Stimulated activated CD4-positive, alpha-beta T cell treated with anti-CD3 and anti-CD28 coated beads, Interleukin-2, amount 100 ng/mL, for 24 hours (primary cell): ENCODE results near the gene RIT2.

Source experiments
- DNase-seq, 2 donors: peaks; one replicate each; pipeline ENCODE4 v3.0.0-alpha.2; 2020

The RIT2 gene

DNA sequence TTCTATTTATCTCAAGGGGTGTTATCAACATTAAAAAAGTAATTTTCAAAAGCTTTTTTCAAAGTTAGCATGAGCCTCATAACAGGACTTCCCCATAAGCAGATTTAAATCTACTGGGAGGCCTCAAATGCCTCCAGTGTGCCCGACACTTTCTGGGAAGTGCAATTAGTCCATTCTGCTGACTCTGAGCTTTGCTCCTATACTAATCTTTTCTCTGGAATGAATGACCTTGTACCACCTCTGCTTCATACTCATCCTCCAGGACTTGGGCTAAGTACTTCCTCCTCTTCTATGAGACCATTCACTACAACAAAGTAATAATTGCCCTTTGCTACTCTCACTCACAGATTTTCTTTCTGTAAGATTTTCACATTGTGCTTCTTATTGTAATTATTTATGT lies 111.1 kb downstream of the RIT2 start:
- no peak for DNase-seq

DNA sequence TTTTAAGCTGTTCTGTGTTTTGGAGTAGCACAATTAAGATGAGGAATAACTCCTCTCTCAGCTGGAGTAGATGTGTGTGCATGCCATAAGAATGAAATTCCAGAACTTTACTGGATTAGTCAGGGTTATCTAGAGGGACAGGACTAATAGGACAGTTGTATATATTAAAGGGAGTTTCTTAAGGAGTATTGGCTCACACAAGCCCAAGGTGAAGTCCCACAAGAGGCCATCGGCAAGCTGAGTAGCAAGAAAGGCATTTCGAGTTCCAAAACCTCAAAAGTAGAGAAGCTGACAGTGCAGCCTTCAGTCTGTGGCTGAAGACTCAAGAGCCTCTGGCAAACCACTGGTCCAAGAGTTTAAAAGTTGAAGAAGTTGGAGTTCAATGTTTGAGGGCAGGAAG lies 113.7 kb downstream of the RIT2 start:
- no peak for DNase-seq

DNA sequence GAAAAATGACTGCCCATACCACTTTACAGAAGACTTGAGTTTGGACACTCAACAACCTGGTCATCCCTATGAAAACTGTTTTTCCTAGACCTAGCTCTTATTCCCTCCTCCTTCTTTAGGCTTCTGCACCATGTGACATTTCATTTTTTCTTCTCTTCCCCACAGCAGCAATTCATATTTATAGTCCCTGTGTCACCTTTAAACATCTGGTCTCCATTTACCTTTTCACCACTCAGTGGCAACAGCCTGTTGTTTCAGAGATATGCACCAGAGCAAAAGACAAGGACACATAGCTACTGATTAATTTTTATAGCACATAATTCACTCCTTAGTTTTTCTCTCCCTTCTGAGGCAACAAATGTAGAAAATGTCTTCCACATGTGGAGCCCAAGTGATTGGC lies 118.7 kb downstream of the RIT2 start:
- DNase-seq, result no peak

DNA sequence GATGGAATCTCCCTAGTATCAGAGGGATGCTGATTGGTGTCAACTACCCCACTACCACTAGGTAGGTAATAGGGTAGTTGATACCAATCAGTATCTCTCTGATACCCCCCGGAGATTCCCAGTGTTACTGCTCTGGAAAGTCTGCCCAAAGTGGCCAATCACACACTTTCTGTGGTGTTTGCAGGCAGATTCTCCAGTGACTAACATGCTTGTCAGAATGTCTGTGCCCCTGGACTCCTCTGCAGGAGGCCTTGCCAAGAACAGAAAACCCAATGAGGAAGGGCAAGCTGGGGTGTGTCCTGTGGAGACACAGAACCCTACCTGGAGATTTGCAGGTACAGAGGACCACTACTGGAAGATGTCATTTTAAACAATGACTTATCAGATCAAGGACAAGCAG lies 135.1 kb downstream of the RIT2 start:
- DNase-seq, result no peak

DNA sequence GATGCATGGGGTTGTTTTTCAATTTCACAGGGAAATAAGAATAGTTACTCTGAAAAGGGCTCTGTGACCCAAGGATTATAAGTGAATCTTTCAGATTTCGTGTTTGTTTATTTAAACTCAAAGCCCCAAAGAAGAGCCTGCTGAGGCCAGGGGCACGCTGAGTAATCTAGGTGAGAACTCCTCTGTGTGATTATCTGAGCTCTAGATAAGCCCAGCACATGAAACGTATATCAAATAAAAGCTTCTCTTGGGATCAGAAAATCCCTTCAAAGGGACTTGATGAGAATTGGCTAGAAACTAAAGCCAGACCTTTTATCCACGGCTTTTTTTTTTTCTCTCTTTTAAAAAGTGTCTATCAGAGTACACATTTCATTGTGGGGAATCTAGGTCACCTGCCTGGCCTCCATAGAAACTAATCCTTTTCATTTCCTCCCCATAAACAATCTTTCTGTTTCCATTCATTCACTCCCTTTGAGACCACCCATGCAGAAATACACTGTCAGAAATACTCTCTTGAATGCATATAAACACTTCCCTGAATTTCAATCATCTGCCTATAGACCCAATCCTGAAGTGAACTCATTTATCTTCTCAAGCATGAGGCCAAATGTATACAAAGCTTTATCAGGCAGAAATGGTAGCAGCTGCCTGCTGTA lies 137.4 kb downstream of the RIT2 start:
- no peak for DNase-seq

DNA sequence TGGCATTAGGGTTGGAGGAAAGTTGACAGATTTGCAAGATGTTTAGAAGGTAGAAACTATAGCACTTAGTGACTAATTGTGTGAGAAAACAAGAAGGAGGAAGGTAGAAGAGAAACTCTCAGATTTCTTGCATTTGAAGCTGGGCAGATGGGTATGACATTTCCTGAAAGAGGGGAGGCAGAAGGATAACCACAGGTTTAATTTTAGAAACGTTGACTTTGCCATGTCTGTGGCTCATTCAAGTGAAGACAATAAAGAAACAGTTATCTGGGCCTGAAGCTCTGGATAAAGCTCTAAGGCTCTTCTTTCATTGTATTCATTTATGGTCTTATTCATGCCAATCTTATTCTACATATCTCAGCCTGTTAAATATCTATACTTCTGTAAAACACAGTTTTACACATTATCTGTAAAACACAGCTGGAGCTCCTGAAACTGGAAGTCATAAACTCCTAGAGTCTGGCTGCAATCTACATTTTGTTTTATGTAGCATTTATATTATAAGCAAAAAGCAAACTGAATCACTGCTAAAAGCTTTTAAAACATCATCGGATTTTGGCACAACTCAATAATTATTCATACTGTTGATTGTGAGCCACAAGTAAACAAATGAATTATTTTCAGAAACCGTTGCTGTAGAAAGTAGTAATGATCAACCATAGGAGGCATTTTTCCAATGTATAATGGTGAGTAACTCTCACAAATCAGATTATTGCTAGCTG lies 138.5 kb downstream of the RIT2 start:
- no peak for DNase-seq

DNA sequence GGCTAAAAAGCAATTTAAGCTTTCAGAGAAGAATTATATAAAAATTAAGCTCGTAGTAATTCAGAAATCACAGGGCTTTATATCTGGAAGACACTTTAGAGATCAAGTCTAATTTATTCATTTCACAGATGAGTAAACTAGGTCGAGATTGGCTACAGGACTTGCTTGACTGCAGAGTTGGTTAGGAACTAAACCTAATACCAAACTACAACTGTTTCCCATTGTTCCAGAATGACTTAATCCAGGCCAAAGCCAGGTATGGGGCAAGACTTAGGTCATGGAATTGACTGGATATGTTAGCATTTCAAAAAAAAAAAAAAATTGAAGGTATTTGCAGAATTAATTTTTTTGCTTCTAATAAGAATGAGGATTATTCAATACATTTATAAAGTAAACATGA lies 146.1 kb downstream of the RIT2 start:
- no peak for DNase-seq

DNA sequence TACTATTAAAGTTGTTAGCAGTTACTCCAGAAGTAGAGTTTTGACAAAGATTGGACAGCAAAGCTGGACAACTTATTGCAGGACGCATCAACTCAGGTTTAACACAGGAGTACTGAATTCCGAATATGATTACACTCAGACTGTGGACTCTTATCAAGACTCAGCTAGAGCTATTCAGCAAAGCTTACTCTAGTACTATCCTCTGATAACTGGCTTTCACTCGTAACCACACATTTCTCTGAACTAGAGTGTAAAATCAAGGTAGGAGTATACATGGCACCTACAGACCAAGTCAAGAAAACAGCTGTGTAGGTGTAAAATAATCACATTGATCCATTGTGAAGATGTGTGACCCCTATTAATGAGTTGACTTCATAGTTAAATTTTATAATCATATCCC lies 154.2 kb downstream of the RIT2 start:
- DNase-seq, result no peak

DNA sequence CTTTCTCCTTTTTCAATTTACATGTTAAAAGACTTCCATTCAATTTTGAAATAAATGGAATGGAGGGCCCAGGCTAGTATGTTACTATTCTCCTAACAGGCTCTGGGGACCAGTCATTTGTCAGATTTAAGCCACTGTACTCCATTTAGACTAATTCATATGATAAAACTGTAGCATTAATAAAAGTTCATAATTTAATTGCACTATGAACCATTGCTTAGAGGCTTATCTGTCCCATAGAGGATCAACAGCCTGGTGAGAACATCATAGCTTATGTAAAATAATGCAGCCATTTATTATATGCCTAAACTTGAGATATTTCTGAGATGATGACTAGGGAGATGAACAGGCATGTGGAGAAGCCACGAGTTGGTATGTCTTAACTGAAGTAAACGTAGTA lies 156.0 kb downstream of the RIT2 start:
- no peak for DNase-seq

DNA sequence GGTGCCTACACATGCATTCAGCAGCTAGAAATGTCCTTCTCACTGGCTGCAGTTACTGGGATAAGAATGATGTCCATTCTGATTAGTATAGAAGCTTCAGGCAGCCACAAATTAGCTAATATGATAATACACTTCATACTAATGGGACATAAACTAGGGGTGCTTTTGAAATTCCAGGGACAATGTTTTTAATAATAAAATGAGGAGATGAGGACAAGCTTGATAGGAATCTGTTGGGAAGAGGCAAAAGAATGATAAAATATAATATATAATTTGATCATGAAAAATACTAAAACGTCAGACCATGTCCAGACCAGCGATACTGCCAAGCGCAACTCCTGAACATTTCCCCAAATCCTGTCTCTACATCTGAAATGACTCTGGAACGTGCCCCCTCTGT lies 157.1 kb downstream of the RIT2 start:
- DNase-seq, result no peak

DNA sequence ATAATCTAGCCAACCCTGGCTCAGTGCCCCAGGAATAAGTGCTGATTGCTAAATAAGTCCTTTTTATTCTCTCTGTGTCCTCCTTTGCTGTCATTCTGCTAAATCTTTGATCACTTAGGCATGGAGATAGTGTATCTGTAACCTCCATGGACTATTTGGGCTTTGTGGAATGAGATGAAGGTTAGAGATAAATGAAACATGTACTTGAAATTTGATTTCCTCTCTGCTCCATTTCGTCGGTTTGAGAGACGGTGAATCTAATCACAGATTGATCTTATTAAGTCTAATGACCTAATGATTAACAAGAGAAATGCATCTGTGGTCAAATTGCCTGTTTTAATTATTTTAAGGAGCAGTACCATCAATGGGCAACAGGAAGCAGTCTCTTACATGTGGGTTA lies 159.2 kb downstream of the RIT2 start:
- no peak for DNase-seq

DNA sequence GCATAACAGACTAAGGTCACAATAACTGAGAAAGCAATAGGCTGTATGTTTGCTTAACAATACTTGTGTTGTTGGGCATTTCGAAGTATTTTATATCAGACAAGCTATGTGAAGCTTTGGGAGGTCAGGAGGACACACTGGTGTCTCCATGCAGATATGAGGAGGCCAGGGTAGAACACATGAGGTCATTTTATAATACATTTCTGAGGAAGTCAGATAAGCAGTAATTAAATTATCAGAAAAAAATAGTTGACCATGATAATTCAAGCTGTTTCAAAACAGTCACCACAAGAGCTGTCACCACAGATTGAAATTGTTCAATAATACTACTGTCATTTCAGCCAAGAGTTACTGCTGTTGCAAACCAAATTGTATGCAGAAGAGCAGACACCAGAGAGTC lies 160.6 kb downstream of the RIT2 start:
- no peak for DNase-seq

DNA sequence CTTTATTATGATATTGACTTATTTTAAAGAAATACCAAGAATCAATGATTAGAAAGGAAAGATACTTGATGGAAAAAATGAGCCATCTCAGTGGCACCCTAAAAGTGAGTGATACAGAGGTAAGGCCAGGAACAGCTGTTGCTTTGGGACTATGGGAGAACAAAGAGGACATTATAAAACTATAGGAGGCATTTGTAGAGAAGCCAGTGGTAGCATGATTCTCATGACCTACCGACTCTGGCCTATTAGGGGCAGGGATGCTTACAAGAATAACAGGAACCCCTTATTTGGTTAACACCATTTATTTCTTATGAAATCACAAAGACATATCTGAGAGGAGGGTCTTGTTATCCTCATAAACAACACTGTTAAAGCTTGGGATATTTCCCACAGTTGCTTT lies 162.2 kb downstream of the RIT2 start:
- no peak for DNase-seq

DNA sequence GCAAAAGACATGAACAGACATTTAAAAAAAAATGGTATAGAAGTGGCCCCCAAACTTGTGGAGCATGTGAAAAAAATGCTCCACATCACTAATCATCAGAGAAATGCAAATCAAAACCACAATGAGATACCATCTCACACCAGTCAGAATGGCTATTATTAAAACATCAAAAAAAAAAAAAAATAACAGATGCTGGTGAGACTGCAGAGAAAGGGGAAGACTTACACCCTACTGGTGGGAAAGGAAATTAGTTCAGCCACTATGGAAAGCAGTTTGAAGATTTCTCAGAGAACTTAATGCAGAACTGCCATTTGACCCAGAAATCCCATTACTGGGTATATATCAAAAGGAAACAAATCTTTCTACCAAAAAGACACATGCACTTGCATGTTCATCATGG lies 164.8 kb downstream of the RIT2 start:
- DNase-seq, result no peak

DNA sequence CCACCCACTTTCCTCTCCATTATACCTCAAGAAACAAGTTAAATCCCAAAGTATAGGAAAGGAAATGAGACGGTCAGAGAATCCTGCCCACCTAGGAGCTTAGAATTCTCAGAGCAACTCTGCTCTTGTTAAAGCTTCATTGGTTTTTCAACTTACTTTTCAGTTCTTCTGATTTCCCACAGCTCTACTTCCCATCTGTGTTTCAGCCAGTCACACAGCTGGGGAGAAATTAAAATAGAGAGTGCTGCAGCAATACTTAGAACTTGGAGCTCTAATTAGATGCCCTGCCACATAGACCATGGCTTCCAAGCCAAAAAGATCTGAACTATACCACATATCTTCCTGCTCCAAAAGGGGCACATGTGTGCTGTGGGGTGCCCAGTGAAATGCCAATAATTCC lies 166.7 kb downstream of the RIT2 start:
- no peak for DNase-seq

DNA sequence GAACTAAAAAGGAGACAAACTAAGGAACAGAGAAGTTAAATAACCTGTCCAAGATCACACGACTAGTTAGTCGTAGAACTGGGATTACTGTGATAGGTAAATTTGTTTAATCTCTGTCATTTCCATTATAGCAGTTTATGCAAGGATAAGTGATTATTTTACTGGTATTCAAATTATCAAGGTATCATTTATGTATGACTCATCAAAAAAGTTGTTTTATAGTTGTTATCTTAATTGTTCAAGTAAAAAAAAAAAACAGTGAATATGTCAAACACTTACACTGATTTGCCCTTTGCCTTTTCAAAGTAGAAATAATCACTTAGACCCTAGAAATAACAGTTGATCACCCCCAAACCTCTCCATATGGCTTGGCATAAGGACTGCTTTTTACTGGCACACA lies 173.6 kb downstream of the RIT2 start:
- no peak for DNase-seq

DNA sequence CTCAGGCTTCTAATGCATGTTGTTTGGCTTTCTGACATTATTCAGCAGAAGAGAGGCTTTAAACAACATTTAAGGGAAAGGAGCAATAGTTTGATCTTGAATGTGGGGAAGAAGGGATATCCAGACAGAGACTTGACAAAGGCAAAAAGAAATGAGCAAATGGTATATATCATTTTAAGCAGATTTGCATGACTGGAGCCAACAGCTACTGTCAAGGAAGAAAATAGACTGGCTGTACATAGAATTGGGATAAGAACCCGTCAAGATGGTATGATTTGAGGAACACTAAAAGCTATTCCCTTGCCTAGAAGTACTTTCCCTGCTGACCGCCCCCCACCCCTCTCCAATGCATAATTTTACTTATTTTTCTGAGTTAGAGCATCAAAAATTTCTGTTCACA lies 174.5 kb downstream of the RIT2 start:
- DNase-seq, result no peak

DNA sequence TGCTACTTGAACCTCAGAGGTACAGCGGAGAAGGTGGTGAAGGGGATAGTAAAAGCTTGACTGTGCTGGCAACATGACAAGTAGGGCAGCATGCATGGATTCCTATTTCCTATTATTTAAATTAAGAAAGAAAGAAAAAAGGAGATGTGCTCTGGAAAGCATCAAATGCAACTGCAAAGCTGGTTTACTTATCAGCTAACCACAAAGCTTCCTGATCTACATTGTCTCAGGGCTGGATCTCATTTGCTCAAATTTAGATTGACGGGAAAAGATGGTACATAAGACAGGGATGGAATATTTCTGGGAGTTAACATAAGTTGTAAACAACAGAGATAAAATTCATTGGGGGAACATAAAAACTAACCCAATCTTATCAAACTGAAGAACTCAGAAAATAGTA lies 178.0 kb downstream of the RIT2 start:
- no peak for DNase-seq

DNA sequence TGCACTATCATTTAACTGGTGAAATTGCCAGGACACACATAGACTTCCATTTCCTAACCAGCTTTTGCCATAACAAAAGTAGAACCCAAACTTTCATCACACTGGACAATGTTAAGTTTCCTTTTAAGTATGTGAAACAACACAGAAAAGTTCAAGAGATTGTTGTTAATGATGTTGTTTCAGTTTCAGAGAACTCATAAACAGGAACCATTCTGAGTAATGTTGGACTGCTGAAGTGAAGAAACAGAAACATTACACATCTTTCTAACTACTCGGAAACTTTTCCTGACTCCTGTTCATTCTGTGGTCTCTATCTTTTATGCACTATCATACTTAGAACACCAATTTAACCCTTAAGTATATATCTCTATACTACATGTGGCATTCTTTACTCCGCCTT lies 179.2 kb downstream of the RIT2 start:
- no peak for DNase-seq

DNA sequence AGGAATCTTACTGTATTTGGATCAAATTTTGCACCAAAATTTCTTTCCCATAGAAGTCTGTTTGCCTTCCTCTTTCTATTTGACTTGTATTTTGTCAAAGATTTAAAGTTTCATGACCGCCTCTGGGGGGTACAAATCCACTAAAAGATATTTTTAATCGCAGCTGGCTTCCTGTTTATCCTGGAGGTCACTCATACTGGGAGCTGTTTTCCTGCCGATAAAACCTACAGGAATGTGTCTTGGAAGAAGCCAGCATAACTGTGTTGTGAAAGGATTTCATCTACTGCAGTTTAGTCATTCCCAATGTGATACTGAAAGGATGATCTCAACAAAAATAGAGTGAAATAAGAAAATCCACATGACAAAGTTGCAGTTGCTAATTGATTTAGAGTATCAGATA lies 184.0 kb downstream of the RIT2 start:
- DNase-seq, result no peak

DNA sequence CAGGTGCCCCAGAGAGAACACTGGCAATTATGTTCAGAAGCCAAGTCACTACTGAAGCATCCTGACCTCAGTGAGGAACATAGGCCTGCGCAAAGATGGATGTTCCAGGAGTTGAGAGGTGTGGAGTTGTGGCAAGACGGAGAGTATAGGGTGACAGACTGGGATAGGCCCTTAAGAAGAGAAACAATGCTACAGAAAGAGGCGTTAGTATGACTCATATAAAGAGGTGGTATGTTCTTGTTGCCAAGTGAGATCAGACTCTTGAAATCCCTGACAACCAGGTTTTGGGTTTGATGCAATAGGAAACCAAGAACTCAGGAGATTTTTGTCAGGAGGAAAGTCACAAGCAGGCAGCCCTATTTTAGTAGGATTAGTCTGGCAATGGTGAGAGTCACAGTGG lies 185.6 kb downstream of the RIT2 start:
- DNase-seq, result no peak

DNA sequence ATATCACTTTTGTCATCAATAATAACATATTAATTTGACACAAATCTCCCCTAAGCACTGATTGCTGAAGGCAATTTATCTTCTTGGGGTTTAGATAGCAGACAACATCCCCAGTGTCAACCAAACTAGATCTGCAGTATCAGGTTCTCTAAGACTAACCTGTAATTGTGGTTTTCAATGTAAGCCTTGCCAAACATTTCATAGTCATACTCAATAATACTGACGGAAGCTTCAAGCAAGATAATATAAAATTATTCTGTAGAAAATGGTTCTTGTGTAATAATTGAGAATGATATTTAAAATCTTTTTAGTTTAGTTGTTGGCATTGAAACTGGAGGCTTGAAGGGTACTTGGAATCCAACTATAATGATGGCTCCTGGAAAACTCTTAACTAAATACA lies 186.3 kb downstream of the RIT2 start:
- no peak for DNase-seq

DNA sequence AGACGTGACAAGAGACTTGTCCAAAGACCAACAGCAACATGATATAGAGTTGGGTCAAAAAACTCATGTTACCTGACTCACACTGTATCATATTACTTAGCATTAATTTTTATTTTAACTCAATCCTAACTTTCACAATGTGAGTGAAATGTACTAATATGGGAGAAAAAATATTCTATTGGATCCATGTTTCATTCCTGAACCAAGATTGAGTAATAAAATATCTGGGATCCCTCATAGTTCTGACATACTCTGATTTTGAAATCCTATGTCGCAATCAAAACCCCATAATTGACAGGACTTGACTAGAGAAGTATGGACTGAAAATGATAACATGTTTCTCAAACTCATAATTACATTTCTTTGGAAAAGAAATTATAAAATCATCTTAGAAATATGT lies 190.4 kb downstream of the RIT2 start:
- DNase-seq, result no peak

DNA sequence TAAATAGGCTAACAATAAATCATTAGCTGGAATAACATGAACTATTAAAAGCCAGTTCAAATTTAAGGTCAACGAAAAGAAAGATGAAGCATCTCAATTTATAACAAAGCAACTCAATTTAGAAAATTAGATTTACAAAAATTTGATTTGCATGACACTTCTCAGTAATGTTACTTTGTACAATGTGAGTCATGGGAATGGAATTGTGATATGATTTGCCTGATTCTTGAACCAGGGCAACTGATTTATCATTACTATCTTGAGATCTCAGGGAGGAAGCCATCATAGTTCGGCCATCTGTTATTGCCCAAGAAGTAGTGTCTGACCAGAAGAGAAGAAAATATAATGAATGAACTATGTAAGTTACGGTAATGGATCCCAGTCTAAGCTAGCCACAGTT lies 193.1 kb downstream of the RIT2 start:
- no peak for DNase-seq

DNA sequence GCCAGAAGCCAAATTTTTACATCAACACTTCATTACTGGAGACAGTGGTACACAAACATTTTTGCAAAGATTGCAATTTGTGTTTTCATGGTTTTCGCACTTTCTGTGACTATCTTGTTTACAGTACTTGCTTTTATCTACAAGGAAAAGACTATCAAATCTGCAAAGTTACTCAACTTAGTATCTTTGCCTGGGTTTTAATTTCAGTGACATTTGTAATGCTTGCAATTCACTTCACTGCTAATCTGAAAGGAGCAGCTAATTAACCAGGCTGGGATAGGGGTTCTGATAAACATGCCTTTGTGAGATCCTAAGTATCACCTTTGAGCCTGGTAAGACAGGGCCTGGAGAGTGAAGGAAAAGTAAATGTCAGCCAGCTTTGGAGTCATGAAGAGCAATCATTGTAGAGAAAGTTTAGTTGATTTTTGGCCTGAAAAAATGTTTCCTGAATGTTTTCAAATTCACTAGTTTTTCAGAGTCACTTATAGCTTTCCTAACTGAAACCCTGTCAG lies 194.2 kb downstream of the RIT2 start:
- DNase-seq, result no peak
